GM12878 (cell line): Measurements from ENCODE around the gene HRH3. TPM values are rescaled to one million over a fixed set of nuclear protein-coding genes. Genes with fewer than 3 reads are reported as not detected.

Source experiments
- ATAC-seq: fragments of 200-7000 bp; cut with Tn5 transposase; 3 replicates; pipeline ENCODE4 v1.9.1; 2020; ENCODE audit warnings: mild to moderate bottlenecking, moderate library complexity
- BruUV-seq: library from RNA; stranded (reverse); fragments of 400-500 nt; replicated peaks from 2 replicates; lab custom pipeline; 2021; lab: Mats Ljungman, UMichigan
- CTCF ChIA-PET: fragments of 300-600 bp; sonication (Branson Sonifier 250); formaldehyde crosslinking; extraction: SDS; loops from one replicate; lab custom pipeline; 2021; ENCODE audit warnings: inconsistent platforms; lab: Yijun Ruan, JAX
- POLR2A ChIA-PET: fragments of 350-600 bp; formaldehyde crosslinking; extraction: SDS; loops from one replicate; lab custom pipeline; 2021; ENCODE audit warnings: inconsistent platforms; lab: Charles Lee
- RAD21 ChIA-PET: fragments of 300-600 bp; sonication (Branson Sonifier 250); formaldehyde crosslinking; loops from one replicate; lab custom pipeline; 2023; ENCODE audit warnings: antibody characterized with exemption; ENCODE audit not compliant: unreplicated experiment; lab: Charles Lee
- SMC1A ChIA-PET: fragments of 300-600 bp; sonication (Branson Sonifier 250); formaldehyde crosslinking; loops from one replicate; lab custom pipeline; 2023; ENCODE audit not compliant: unreplicated experiment, uncharacterized antibody; lab: Charles Lee
- DNase-seq: peaks from one replicate; pipeline ENCODE4 v3.0.0-alpha.2; 2011; ENCODE audit warnings: low read depth, low spot score
- FAIRE-seq: peaks from 3 replicates; lab custom pipeline; 2011; peaks lifted over from hg19 to GRCh38; lab: Jason Lieb, UNC
- H2AFZ ChIP-seq: 2 replicates; pipeline ENCODE4 v1.6.0; 2011; ENCODE audit warnings: low read depth, low read length, control low read depth; ENCODE audit not compliant: control insufficient read depth
- H3K27ac ChIP-seq: 2 replicates; pipeline ENCODE4 v1.5.1; 2011; ENCODE audit warnings: control low read depth; ENCODE audit not compliant: control insufficient read depth, insufficient read depth
- H3K27me3 ChIP-seq, 2 experiments: replicated peaks in 1 of 2; 2 replicates each; pipeline versions ENCODE4 v1.6.0 to v1.6.1; 2011; ENCODE audit warnings: low read length in 1 of 2; ENCODE audit not compliant: control insufficient read depth in 2 of 2, insufficient read depth in 2 of 2
- H3K36me3 ChIP-seq, 2 experiments: 2 replicates each; pipeline ENCODE4 v1.5.1; 2011; ENCODE audit warnings: low read length in 1 of 2; ENCODE audit not compliant: control insufficient read depth in 2 of 2, insufficient read depth in 2 of 2
- H3K4me1 ChIP-seq: 2 replicates; pipeline ENCODE4 v1.6.1; 2011; ENCODE audit warnings: mild to moderate bottlenecking, low read length, moderate library complexity, mixed read lengths; ENCODE audit not compliant: control insufficient read depth, insufficient read depth
- H3K4me2 ChIP-seq: 2 replicates; pipeline ENCODE4 v1.6.0; 2011; ENCODE audit warnings: control low read depth; ENCODE audit not compliant: control insufficient read depth, insufficient read depth
- H3K4me3 ChIP-seq: fragments of 200-600 bp; sonication (generic); 2 replicates; pipeline ENCODE4 v1.5.1; 2016
- H3K79me2 ChIP-seq: 2 replicates; pipeline ENCODE4 v1.6.0; 2011; ENCODE audit warnings: low read length; ENCODE audit not compliant: control insufficient read depth, insufficient read depth
- H3K9ac ChIP-seq: 2 replicates; pipeline ENCODE4 v1.8.0; 2011; ENCODE audit warnings: low read length, control low read depth, mixed read lengths; ENCODE audit not compliant: control insufficient read depth, insufficient read depth
- H3K9me3 ChIP-seq: replicated peaks from 3 replicates; pipeline ENCODE4 v1.5.1; 2011; ENCODE audit warnings: mild to moderate bottlenecking, low read length; ENCODE audit not compliant: control insufficient read depth, insufficient read depth
- H4K20me1 ChIP-seq: 2 replicates; pipeline ENCODE4 v1.6.0; 2011; ENCODE audit not compliant: control insufficient read depth, insufficient read depth
- BCL11A ChIP-seq: IDR thresholded peaks from 2 replicates; pipeline ENCODE4 v1.6.1; 2011; ENCODE audit warnings: low read depth, low read length
- E2F8 ChIP-seq: fragments of 450-650 bp; IDR thresholded peaks from 2 replicates; pipeline ENCODE4 v1.6.1; 2018; ENCODE audit warnings: mild to moderate bottlenecking, low read depth, moderate library complexity; ENCODE audit not compliant: partially characterized antibody
- NFYA ChIP-seq: IDR thresholded peaks from 2 replicates; pipeline ENCODE4 v1.6.1; 2011; ENCODE audit warnings: low read depth, mild to moderate bottlenecking, low read length, improper control_type of control experiment, borderline replicate concordance
- SPI1 ChIP-seq: IDR thresholded peaks from 2 replicates; pipeline ENCODE4 v1.6.1; 2011; ENCODE audit warnings: low read depth, mild to moderate bottlenecking, low read length, moderate library complexity, borderline replicate concordance; ENCODE audit not compliant: insufficient read depth
- SUPT20H ChIP-seq: IDR thresholded peaks from 2 replicates; pipeline ENCODE4 v1.6.1; 2011; ENCODE audit warnings: low read depth, mild to moderate bottlenecking, low read length, moderate library complexity, borderline replicate concordance; ENCODE audit not compliant: control insufficient read depth
- ZNF207 ChIP-seq: fragments of 450-650 bp; IDR thresholded peaks from 2 replicates; pipeline ENCODE4 v1.6.1; 2014; ENCODE audit warnings: antibody characterized with exemption, mild to moderate bottlenecking, borderline replicate concordance
- WGBS: methylation state at CpG from one replicate; pipeline ENCODE4 v1.1.6; 2016; ENCODE audit warnings: low lambda C conversion rate; ENCODE audit not compliant: insufficient replicate concordance, insufficient coverage; ENCODE audit errors: missing lambda C conversion rate; 5-methylcytosine and 5-hydroxymethylcytosine counted together
- in situ Hi-C: fragments of 300-500 bp; cut with MboI; formaldehyde crosslinking; loops from 9 replicates; pipeline ENCODE4 v1.14.3; 2018; ENCODE audit warnings: mixed read lengths
- intact Hi-C: fragments of 100-400 bp; cut with micrococcal nuclease; formaldehyde crosslinking; loops from one replicate; pipeline ENCODE4 v1.14.2; 2022; ENCODE audit not compliant: unreplicated experiment
- polyA plus RNA-seq, 11 experiments: library from polyadenylated mRNA; depleted of rRNA in 4 of 11; unstranded in 6 of 11; stranded (reverse) in 5 of 11; fragments of >200 nt; fragmentation: Nextera tagmentation in 4 of 11; fragmentation: Illumina TruSeq in 1 of 11; extraction: Ambion mirVana in 4 of 11; extraction: Trizol in 1 of 11; gene quantifications; 1 replicate in 1 of 11; 2 replicates in 10 of 11; pipeline versions ENCODE4 v1.2.1 to v1.2.3, GENCODE V29; 2011 to 2016; ENCODE audit warnings: inconsistent platforms in 2 of 11, missing spikeins in 2 of 11, low read depth in 1 of 11
- total RNA-seq, 4 experiments: library from RNA; depleted of rRNA in 3 of 4; stranded (reverse); fragments of >200 nt in 3 of 4; fragmentation: Illumina TruSeq in 1 of 4; extraction: Trizol in 1 of 4; gene quantifications; 2 replicates each; pipeline versions ENCODE4 v1.2.1 to v1.2.3, GENCODE V29; 2013 to 2021

Gene HRH3
- total and polyA plus RNA-seq, 10 of the 15 experiments (the other 5 are each of a cell fraction or from before 2014, with no cell fraction given) = not detected

GRCh38 chr20:62248890-62249560 is 28.9 kb upstream of the HRH3 start:
- POLR2A ChIA-PET = no interaction called here
- BruUV-seq = no TSS peak
- FAIRE-seq = no peak

More at GRCh38 chr20:62248890-62249560, 28.9 kb upstream of the HRH3 start:
- no peak overlapping the region for H2AFZ ChIP-seq
- H3K27me3 ChIP-seq = no peaks in the 10 kb centered on the region
- H3K27ac ChIP-seq = no peak overlapping the region
- CTCF ChIA-PET = no interaction called here
- TF ChIP-seq ZNF207 (no peak), E2F8 (no peak), SUPT20H (no peak), BCL11A (no peak), NFYA (no peak), SPI1 (no peak)
- DNase-seq (no peak), ATAC-seq (no peak; the same call in 2 of the 3 replicates)
- in situ Hi-C loops (no loop called here), intact Hi-C loops (no loop called here)
- no peaks in the 10 kb centered on the region for H3K4me1 ChIP-seq
- H3K4me2 ChIP-seq = no peak overlapping the region
- RAD21 ChIA-PET = no interaction called here
- SMC1A ChIA-PET = no interaction called here
- 17% methylated on average over 6 of the region's 6 CpGs for WGBS
- H3K36me3 ChIP-seq = no peaks in the 10 kb centered on the region; a peak in 2 of 4 replicates
- no peaks in the 10 kb centered on the region for H4K20me1 ChIP-seq
- H3K9me3 ChIP-seq = no peaks in the 10 kb centered on the region
- H3K4me3 ChIP-seq = no peak overlapping the region
- no peak overlapping the region for H3K9ac ChIP-seq
- peaks cover 5% of the 10 kb centered on the region for H3K79me2 ChIP-seq
